HL-60 (cell line): Measurements from ENCODE around the gene PDXK.

ENCODE experiments used
- DNase-seq, 2 experiments: peaks; one replicate each; pipeline ENCODE4 v3.0.0-alpha.2; 2010 to 2020; ENCODE audit warnings: low read depth in 1 of 2, low spot score in 1 of 2
- H3K27ac ChIP-seq: fragments of 250-450 bp; sonication (Bioruptor Pico); replicated peaks from 2 replicates; pipeline ENCODE4 v1.5.1; 2020; ENCODE audit warnings: mild to moderate bottlenecking, moderate library complexity
- H3K27me3 ChIP-seq: fragments of 250-450 bp; sonication (Bioruptor Pico); 2 replicates; pipeline ENCODE4 v1.5.1; 2021; ENCODE audit warnings: mild to moderate bottlenecking, moderate library complexity; ENCODE audit not compliant: insufficient read depth, poor library complexity, severe bottlenecking
- H3K4me3 ChIP-seq: replicated peaks from 2 replicates; pipeline ENCODE4 v1.5.1; 2011; ENCODE audit warnings: mild to moderate bottlenecking, control low read depth, low read length; ENCODE audit not compliant: insufficient read depth
- CTCF ChIP-seq: IDR thresholded peaks from one replicate; pipeline ENCODE4 v1.5.1; 2011; ENCODE audit warnings: low read length, control low read depth, inconsistent platforms; ENCODE audit not compliant: insufficient read depth
- GABPA ChIP-seq: IDR thresholded peaks from 2 replicates; pipeline ENCODE4 v1.6.1; 2012; ENCODE audit warnings: low read depth
- POLR2AphosphoS5 ChIP-seq: IDR thresholded peaks from 2 replicates; pipeline ENCODE4 v1.6.1; 2012; ENCODE audit warnings: low read depth
- SPI1 ChIP-seq: IDR thresholded peaks from 2 replicates; pipeline ENCODE4 v1.6.1; 2012; ENCODE audit warnings: low read depth, mild to moderate bottlenecking, borderline replicate concordance
- TF ChIP-seq, protein P1 (sequence below): IDR thresholded peaks from 2 replicates; pipeline ENCODE4 v1.6.1; 2012; ENCODE audit warnings: low read depth; ENCODE audit not compliant: insufficient replicate concordance

Gene PDXK

GRCh38 chr21:43699933-43700599, 18.9 kb upstream of the PDXK start:
- no peak overlapping the region for H3K27ac ChIP-seq
- TF ChIP-seq, protein P1, sequence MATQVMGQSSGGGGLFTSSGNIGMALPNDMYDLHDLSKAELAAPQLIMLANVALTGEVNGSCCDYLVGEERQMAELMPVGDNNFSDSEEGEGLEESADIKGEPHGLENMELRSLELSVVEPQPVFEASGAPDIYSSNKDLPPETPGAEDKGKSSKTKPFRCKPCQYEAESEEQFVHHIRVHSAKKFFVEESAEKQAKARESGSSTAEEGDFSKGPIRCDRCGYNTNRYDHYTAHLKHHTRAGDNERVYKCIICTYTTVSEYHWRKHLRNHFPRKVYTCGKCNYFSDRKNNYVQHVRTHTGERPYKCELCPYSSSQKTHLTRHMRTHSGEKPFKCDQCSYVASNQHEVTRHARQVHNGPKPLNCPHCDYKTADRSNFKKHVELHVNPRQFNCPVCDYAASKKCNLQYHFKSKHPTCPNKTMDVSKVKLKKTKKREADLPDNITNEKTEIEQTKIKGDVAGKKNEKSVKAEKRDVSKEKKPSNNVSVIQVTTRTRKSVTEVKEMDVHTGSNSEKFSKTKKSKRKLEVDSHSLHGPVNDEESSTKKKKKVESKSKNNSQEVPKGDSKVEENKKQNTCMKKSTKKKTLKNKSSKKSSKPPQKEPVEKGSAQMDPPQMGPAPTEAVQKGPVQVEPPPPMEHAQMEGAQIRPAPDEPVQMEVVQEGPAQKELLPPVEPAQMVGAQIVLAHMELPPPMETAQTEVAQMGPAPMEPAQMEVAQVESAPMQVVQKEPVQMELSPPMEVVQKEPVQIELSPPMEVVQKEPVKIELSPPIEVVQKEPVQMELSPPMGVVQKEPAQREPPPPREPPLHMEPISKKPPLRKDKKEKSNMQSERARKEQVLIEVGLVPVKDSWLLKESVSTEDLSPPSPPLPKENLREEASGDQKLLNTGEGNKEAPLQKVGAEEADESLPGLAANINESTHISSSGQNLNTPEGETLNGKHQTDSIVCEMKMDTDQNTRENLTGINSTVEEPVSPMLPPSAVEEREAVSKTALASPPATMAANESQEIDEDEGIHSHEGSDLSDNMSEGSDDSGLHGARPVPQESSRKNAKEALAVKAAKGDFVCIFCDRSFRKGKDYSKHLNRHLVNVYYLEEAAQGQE: no peak
- TF ChIP-seq CTCF: no peak

DNA sequence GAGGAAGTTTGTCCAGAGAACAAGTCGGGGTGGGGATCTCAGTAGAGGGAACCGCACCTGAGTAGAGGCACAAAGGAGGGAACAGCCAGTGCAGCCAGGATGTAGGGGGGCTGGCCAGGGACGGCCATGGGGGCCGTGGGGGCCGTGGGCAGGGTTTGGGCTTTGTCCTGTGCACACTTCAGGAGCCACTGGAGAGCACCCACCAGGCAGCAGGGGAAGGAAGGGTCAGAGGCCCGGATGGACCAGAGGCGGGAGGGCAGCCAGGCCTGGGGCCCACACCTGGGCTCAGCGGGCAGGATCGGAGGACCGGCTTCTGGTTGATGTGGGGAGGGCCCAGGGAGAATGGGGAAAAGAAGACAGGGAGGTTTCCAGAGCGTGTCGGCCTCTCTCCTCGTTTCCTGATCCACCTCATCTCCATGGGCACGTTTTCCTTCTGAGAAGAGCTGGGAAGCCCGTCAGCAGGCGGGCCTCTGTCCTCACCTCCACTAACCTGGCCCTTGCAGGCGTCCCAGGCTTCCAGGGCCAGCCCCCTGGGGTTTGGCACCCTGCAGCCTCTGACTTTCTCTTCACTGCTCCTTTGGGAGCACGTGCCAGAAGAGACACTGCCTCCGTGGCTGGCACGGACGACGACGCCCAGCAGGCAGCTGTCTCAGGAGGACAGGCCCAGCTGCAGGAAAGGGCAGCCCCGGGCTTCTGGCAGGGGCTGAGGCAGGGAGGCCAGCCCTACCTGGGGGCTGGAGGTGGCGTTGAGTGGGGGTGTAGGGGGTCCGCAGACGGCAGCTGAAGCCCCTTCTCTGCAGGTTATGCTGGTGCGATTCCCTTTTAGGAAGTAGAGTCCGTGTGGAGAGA, 16.8 kb upstream of the PDXK start:
- TF ChIP-seq, protein P1: no peak
- TF ChIP-seq GABPA: no peak
- no peak for TF ChIP-seq POLR2AphosphoS5
- TF ChIP-seq CTCF: no peak
- TF ChIP-seq SPI1: no peak
- no peak for DNase-seq
- Histone ChIP-seq H3K27ac (no peak overlapping the region), H3K4me3 (no peak overlapping the region), H3K27me3 (no peaks in the 10 kb centered on the region)

More at GRCh38 chr21:43699933-43700599, 18.9 kb upstream of the PDXK start:
- H3K4me3 ChIP-seq: no peak overlapping the region
- no peak for DNase-seq
- no peaks in the 10 kb centered on the region for H3K27me3 ChIP-seq

- TF ChIP-seq POLR2AphosphoS5 (no peak), CTCF (no peak), GABPA (no peak), SPI1 (no peak)
- TF ChIP-seq, protein P1: no peak
- Histone ChIP-seq H3K4me3 (no peak overlapping the region), H3K27me3 (no peaks in the 10 kb centered on the region), H3K27ac (no peak overlapping the region)
- no peak for DNase-seq
Observed at GRCh38 chr21:43702785-43703034, 16.2 kb upstream of the PDXK start.
